Kidney (tissue), 14 donors: ENCODE results near the gene MRPS18C. TPM values are rescaled to one million over a fixed set of nuclear protein-coding genes. Genes with fewer than 3 reads are reported as not detected.

Experiments used
- DNase-seq, 5 donors: peaks; one replicate each; pipeline ENCODE4 v3.0.0-alpha.2; 2013 to 2020
- FAIRE-seq: peaks from 2 replicates; lab custom pipeline; 2012; peaks lifted over from hg19 to GRCh38; lab: Jason Lieb, UNC
- H3K27ac ChIP-seq, 2 donors: one replicate each; pipeline ENCODE4 v1.7.0; 2013; ENCODE audit warnings: low read depth in 2 of 2, low read length in 2 of 2, inconsistent platforms in 1 of 2
- H3K27me3 ChIP-seq: one replicate; pipeline ENCODE4 v1.7.1; 2013; ENCODE audit warnings: low read length, inconsistent platforms; ENCODE audit not compliant: control insufficient read depth, insufficient read depth
- H3K36me3 ChIP-seq, 3 donors: one replicate each; pipeline versions ENCODE4 v1.7.0 to v1.7.1; 2013; ENCODE audit warnings: low read length in 3 of 3, control low read depth in 1 of 3, inconsistent platforms in 1 of 3; ENCODE audit not compliant: insufficient read depth in 3 of 3, control insufficient read depth in 2 of 3
- H3K4me1 ChIP-seq, 3 donors: one replicate each; pipeline versions ENCODE4 v1.7.0 to v1.7.1; 2013; ENCODE audit warnings: low read length in 3 of 3, inconsistent platforms in 1 of 3, low read depth in 1 of 3; ENCODE audit not compliant: control insufficient read depth in 2 of 3, insufficient read depth in 2 of 3
- H3K4me3 ChIP-seq, 3 donors: one replicate each; pipeline versions ENCODE4 v1.7.0 to v1.8.1; 2013; ENCODE audit warnings: low read length in 3 of 3, control low read depth in 1 of 3, inconsistent platforms in 1 of 3
- H3K9ac ChIP-seq, 3 donors: one replicate each; pipeline versions ENCODE4 v1.7.0 to v1.7.1; 2013; ENCODE audit warnings: low read length in 3 of 3, control low read depth in 1 of 3, inconsistent platforms in 1 of 3
- H3K9me3 ChIP-seq, 3 donors: one replicate each; pipeline versions ENCODE4 v1.7.0 to v1.7.1; 2013; ENCODE audit warnings: low read length in 3 of 3, control low read depth in 1 of 3, inconsistent platforms in 1 of 3; ENCODE audit not compliant: control insufficient read depth in 2 of 3, insufficient read depth in 1 of 3
- CTCF ChIP-seq: IDR thresholded peaks from 3 replicates; pipeline ENCODE4 v1.5.1; 2012; ENCODE audit warnings: mild to moderate bottlenecking, moderate library complexity, borderline replicate concordance; ENCODE audit not compliant: insufficient read depth; ENCODE audit errors: extremely low read depth
- intact Hi-C: fragments of 100-400 bp; cut with DNase I; formaldehyde crosslinking; loops from one replicate; pipeline ENCODE4 v1.11.1; 2022
- polyA plus RNA-seq: library from polyadenylated mRNA; stranded (reverse); fragments of 350-450 nt; fragmentation: Illumina TruSeq; extraction: RNeasy Lipid Tissue Mini Kit (QIAGEN cat#74804); gene quantifications from one replicate; pipeline ENCODE4 v1.2.3, GENCODE V29; 2014; ENCODE audit warnings: low read depth, low replicate concordance; ENCODE audit not compliant: insufficient read depth
- total RNA-seq: library from RNA; stranded (reverse); fragmentation: NEBNext Ultra II Directional; extraction: Animal tissue kit (Norgen Biotek cat#: 25700); gene quantifications from one replicate; pipeline ENCODE4 v1.2.1, GENCODE V29; 2021
- donor health status: control.
- donor health status: control.
- donor health status: control.
- donor health status: control.
- donor health status: control.
- donor health status: DM: yes; HTN: yes; CAD: no.
- donor health status: Normal renal cell carcinoma (clear cell type).

The MRPS18C gene
- total and polyA plus RNA-seq, 2 donors from 2014 or later = 44.4 to 67.0 TPM

- Histone ChIP-seq H3K36me3 (peaks cover 2 to 19% (median 8%) of the 10 kb centered on the region in 3 donors), H3K9me3 (no peaks in the 10 kb centered on the region), H3K27me3 (no peaks in the 10 kb centered on the region), H3K4me3 (no peak overlapping the region), H3K27ac (no peak overlapping the region), H3K9ac (no peak overlapping the region), H3K4me1 (no peaks in the 10 kb centered on the region)
- FAIRE-seq = no peak
- no peak for TF ChIP-seq CTCF
- intact Hi-C loops = no loop called here
- DNase-seq = no peak
These were observed 15.0 kb upstream of the MRPS18C start for GRCh38 chr4:83440899-83441298.

- no peaks in the 10 kb centered on the region for H3K27me3 ChIP-seq
- H3K9me3 ChIP-seq = no peaks in the 10 kb centered on the region
- no peak overlapping the region for H3K27ac ChIP-seq
- DNase-seq (no peak), FAIRE-seq (no peak)
- peaks cover 0 to 12% (median 0%) of the 10 kb centered on the region in 3 donors for H3K36me3 ChIP-seq
- no peak overlapping the region for H3K4me3 ChIP-seq
- H3K4me1 ChIP-seq = peaks cover 0 to 2% (median 0%) of the 10 kb centered on the region in 3 donors
- TF ChIP-seq CTCF = no peak
- H3K9ac ChIP-seq = no peak overlapping the region
- intact Hi-C loops = no loop called here
These were observed 6.8 kb upstream of the MRPS18C start for GRCh38 chr4:83449009-83449408.

GRCh38 chr4:83454686-83455085 is 1.2 kb upstream of the MRPS18C start:
- DNase-seq = peak in 2 of 5 donors; percentile 24 to 28
- H3K4me3 ChIP-seq = peak overlapping the region; percentile 91 to 100 (median 98)
- peak overlapping the region; percentile 72 to 100 (median 96) for H3K9ac ChIP-seq
- H3K27ac ChIP-seq = peak overlapping the region; percentile 42 to 96
- no peaks in the 10 kb centered on the region for H3K9me3 ChIP-seq
- H3K4me1 ChIP-seq = peaks cover 0 to 7% (median 0%) of the 10 kb centered on the region in 3 donors
- peaks cover 0 to 6% (median 5%) of the 10 kb centered on the region in 3 donors for H3K36me3 ChIP-seq
- FAIRE-seq = no peak
- intact Hi-C loops = no loop called here
- no peaks in the 10 kb centered on the region for H3K27me3 ChIP-seq
- no peak for TF ChIP-seq CTCF

- TF ChIP-seq CTCF = no peak
- H3K4me3 ChIP-seq = peak overlapping the region; percentile 91 to 100 (median 98)
- DNase-seq = no peak
- peaks cover 0 to 7% (median 0%) of the 10 kb centered on the region in 3 donors for H3K4me1 ChIP-seq
- H3K27me3 ChIP-seq = no peaks in the 10 kb centered on the region
- intact Hi-C loops = no loop called here
- peaks cover 2 to 9% (median 9%) of the 10 kb centered on the region in 3 donors for H3K36me3 ChIP-seq
- peak overlapping the region; percentile 73 to 96 for H3K27ac ChIP-seq
- no peaks in the 10 kb centered on the region for H3K9me3 ChIP-seq
- peak overlapping the region; percentile 96 to 100 (median 98) for H3K9ac ChIP-seq
- FAIRE-seq = no peak
These were observed 285 bp downstream of the MRPS18C start for GRCh38 chr4:83456184-83456501.
